Smooth muscle cell (in vitro differentiated cells): ENCODE results near the gene EPB41L2. TPM values are rescaled to one million over a fixed set of nuclear protein-coding genes. Genes with fewer than 3 reads are reported as not detected.

Experiments
- DNase-seq: peaks from one replicate; lab custom pipeline; 2025; ENCODE audit not compliant: unreplicated experiment; lab: John Stamatoyannopoulos, UW
- H2AFZ ChIP-seq: fragments of 200-600 bp; sonication (generic); 2 replicates; pipeline ENCODE4 v1.6.0; 2016; ENCODE audit warnings: antibody characterized with exemption, low read depth, mild to moderate bottlenecking
- H3F3A ChIP-seq: fragments of 200-600 bp; sonication (generic); 2 replicates; pipeline ENCODE4 v1.6.0; 2017; ENCODE audit warnings: antibody characterized with exemption, low read depth
- H3K27ac ChIP-seq: fragments of 200-600 bp; sonication (generic); 2 replicates; pipeline ENCODE4 v1.5.1; 2016; ENCODE audit warnings: low read depth, mild to moderate bottlenecking
- H3K27me3 ChIP-seq: fragments of 200-600 bp; sonication (generic); 2 replicates; pipeline ENCODE4 v1.6.1; 2016; ENCODE audit warnings: low read depth, mild to moderate bottlenecking
- H3K36me3 ChIP-seq: fragments of 200-600 bp; sonication (generic); 2 replicates; pipeline ENCODE4 v1.5.1; 2016; ENCODE audit warnings: low read depth
- H3K4me1 ChIP-seq: fragments of 200-600 bp; sonication (generic); 2 replicates; pipeline ENCODE4 v1.5.1; 2016; ENCODE audit warnings: low read depth
- H3K4me2 ChIP-seq: fragments of 200-600 bp; sonication (generic); 2 replicates; pipeline ENCODE4 v1.6.0; 2016; ENCODE audit warnings: mild to moderate bottlenecking
- H3K4me3 ChIP-seq: fragments of 200-600 bp; sonication (generic); 2 replicates; pipeline ENCODE4 v1.5.1; 2016; ENCODE audit warnings: mild to moderate bottlenecking
- H3K79me2 ChIP-seq: fragments of 200-600 bp; sonication (generic); 2 replicates; pipeline ENCODE4 v1.6.0; 2016; ENCODE audit warnings: low read depth, mild to moderate bottlenecking
- H3K9ac ChIP-seq: fragments of 200-600 bp; sonication (generic); 2 replicates; pipeline ENCODE4 v1.6.0; 2016; ENCODE audit warnings: low read depth
- H3K9me3 ChIP-seq: fragments of 200-600 bp; sonication (generic); replicated peaks from 2 replicates; pipeline ENCODE4 v1.5.1; 2016; ENCODE audit warnings: low read depth
- H4K20me1 ChIP-seq: fragments of 200-600 bp; sonication (generic); 2 replicates; pipeline ENCODE4 v1.6.0; 2016; ENCODE audit warnings: low read depth
- CTCF ChIP-seq: fragments of 200-600 bp; sonication (generic); IDR thresholded peaks from 2 replicates; pipeline ENCODE4 v1.5.1; 2017; ENCODE audit warnings: borderline replicate concordance, mild to moderate bottlenecking, antibody characterized with exemption; ENCODE audit not compliant: insufficient read depth, poor library complexity, severe bottlenecking
- WGBS: methylation state at CpG from one replicate; pipeline ENCODE4 v1.1.7; 2016; ENCODE audit warnings: low lambda C conversion rate; 5-methylcytosine and 5-hydroxymethylcytosine counted together
- polyA plus RNA-seq: library from polyadenylated mRNA; unstranded; fragments of >200 nt; fragmentation: Nextera tagmentation; extraction: Ambion mirVana; gene quantifications from 2 replicates; pipeline ENCODE4 v1.2.1, GENCODE V29; 2016
- total RNA-seq: library from RNA; depleted of rRNA; stranded (reverse); fragments of >200 nt; gene quantifications from 2 replicates; pipeline ENCODE4 v1.2.3, GENCODE V29; 2014

EPB41L2 gene
- total and polyA plus RNA-seq, 2 experiments from 2014 or later: 40.2 to 44.6 TPM

DNA sequence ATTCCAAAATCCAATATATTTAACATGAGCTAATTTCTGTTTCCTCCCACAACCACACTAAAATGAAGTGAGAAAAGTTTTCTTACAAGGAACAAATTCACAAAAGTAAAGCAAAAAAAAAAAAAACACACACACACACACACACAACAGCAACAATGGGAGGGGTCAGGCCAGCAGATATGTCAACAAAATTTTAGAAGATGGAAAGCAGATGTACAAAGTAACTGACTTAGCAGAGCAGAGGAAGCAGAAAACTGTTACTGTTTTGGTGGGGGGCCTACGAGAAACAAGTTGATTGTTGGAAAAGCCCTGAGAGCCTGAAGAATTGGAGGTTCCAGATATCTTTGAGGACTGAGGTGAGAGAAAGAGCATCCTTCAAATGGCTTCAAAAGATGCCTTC is 11.7 kb downstream of the EPB41L2 start:
- H3K4me3 ChIP-seq: no peak overlapping the region
- no peak overlapping the region for H2AFZ ChIP-seq
- H3K4me2 ChIP-seq: no peak overlapping the region
- H3K27me3 ChIP-seq: no peaks in the 10 kb centered on the region
- H3K9ac ChIP-seq: no peak overlapping the region
- peaks cover 70% of the 10 kb centered on the region for H3K79me2 ChIP-seq
- 85% methylated on average over 1 of the region's 1 CpG for WGBS
- H3K36me3 ChIP-seq: peaks cover 9% of the 10 kb centered on the region
- no peaks in the 10 kb centered on the region for H3K4me1 ChIP-seq
- DNase-seq: no peak
- H3K9me3 ChIP-seq: peaks cover 18% of the 10 kb centered on the region
- H3K27ac ChIP-seq: no peak overlapping the region
- peaks cover 8% of the 10 kb centered on the region for H4K20me1 ChIP-seq
- no peaks in the 10 kb centered on the region for H3F3A ChIP-seq
- no peak for TF ChIP-seq CTCF

GRCh38 chr6:131049608-131050007 is 13.4 kb downstream of the EPB41L2 start:
- no peak for DNase-seq
- Histone ChIP-seq H3K79me2 (peaks cover 70% of the 10 kb centered on the region), H3K9me3 (peaks cover 9% of the 10 kb centered on the region), H3F3A (no peaks in the 10 kb centered on the region), H3K27me3 (no peaks in the 10 kb centered on the region), H3K27ac (no peak overlapping the region), H3K36me3 (peaks cover 7% of the 10 kb centered on the region), H2AFZ (no peak overlapping the region), H3K4me3 (no peak overlapping the region), H3K4me1 (no peaks in the 10 kb centered on the region), H3K9ac (no peak overlapping the region), H3K4me2 (no peak overlapping the region), H4K20me1 (peaks cover 22% of the 10 kb centered on the region)
- no peak for TF ChIP-seq CTCF
- 99% methylated on average over 3 of the region's 3 CpGs for WGBS

- peaks cover 65% of the 10 kb centered on the region for H3K79me2 ChIP-seq
These were observed 14.0 kb downstream of the EPB41L2 start for GRCh38 chr6:131048933-131049515.

More at GRCh38 chr6:131048933-131049515, 14.0 kb downstream of the EPB41L2 start:
- Histone ChIP-seq H3K27me3 (no peaks in the 10 kb centered on the region), H2AFZ (no peak overlapping the region), H3K4me3 (no peak overlapping the region), H3K4me1 (no peaks in the 10 kb centered on the region), H3K9ac (no peak overlapping the region), H4K20me1 (peaks cover 24% of the 10 kb centered on the region), H3K9me3 (peaks cover 3% of the 10 kb centered on the region), H3K4me2 (no peak overlapping the region), H3K36me3 (peaks cover 6% of the 10 kb centered on the region), H3K27ac (no peak overlapping the region), H3F3A (no peaks in the 10 kb centered on the region)
- no peak for DNase-seq
- TF ChIP-seq CTCF: no peak
- 90% methylated on average over 4 of the region's 4 CpGs for WGBS
